HL-60 (cell line): ENCODE data around the gene NTRK2.

ENCODE experiments used
- DNase-seq, 2 experiments: peaks; one replicate each; pipeline ENCODE4 v3.0.0-alpha.2; 2010 to 2020; ENCODE audit warnings: low read depth in 1 of 2, low spot score in 1 of 2
- H3K27ac ChIP-seq: fragments of 250-450 bp; sonication (Bioruptor Pico); replicated peaks from 2 replicates; pipeline ENCODE4 v1.5.1; 2020; ENCODE audit warnings: mild to moderate bottlenecking, moderate library complexity
- H3K27me3 ChIP-seq: fragments of 250-450 bp; sonication (Bioruptor Pico); 2 replicates; pipeline ENCODE4 v1.5.1; 2021; ENCODE audit warnings: mild to moderate bottlenecking, moderate library complexity; ENCODE audit not compliant: insufficient read depth, poor library complexity, severe bottlenecking
- H3K4me3 ChIP-seq: replicated peaks from 2 replicates; pipeline ENCODE4 v1.5.1; 2011; ENCODE audit warnings: mild to moderate bottlenecking, control low read depth, low read length; ENCODE audit not compliant: insufficient read depth
- CTCF ChIP-seq: IDR thresholded peaks from one replicate; pipeline ENCODE4 v1.5.1; 2011; ENCODE audit warnings: low read length, control low read depth, inconsistent platforms; ENCODE audit not compliant: insufficient read depth
- GABPA ChIP-seq: IDR thresholded peaks from 2 replicates; pipeline ENCODE4 v1.6.1; 2012; ENCODE audit warnings: low read depth
- POLR2AphosphoS5 ChIP-seq: IDR thresholded peaks from 2 replicates; pipeline ENCODE4 v1.6.1; 2012; ENCODE audit warnings: low read depth
- REST ChIP-seq: IDR thresholded peaks from 2 replicates; pipeline ENCODE4 v1.6.1; 2012; ENCODE audit warnings: low read depth; ENCODE audit not compliant: insufficient replicate concordance
- SPI1 ChIP-seq: IDR thresholded peaks from 2 replicates; pipeline ENCODE4 v1.6.1; 2012; ENCODE audit warnings: low read depth, mild to moderate bottlenecking, borderline replicate concordance

NTRK2 gene

GRCh38 chr9:84867186-84867585 is 197.7 kb downstream of the NTRK2 start:
- DNase-seq = no peak
- Histone ChIP-seq H3K27me3 (no peaks in the 10 kb centered on the region), H3K27ac (no peak overlapping the region), H3K4me3 (no peak overlapping the region)
- TF ChIP-seq GABPA (no peak), SPI1 (no peak), POLR2AphosphoS5 (no peak), CTCF (no peak)

DNA sequence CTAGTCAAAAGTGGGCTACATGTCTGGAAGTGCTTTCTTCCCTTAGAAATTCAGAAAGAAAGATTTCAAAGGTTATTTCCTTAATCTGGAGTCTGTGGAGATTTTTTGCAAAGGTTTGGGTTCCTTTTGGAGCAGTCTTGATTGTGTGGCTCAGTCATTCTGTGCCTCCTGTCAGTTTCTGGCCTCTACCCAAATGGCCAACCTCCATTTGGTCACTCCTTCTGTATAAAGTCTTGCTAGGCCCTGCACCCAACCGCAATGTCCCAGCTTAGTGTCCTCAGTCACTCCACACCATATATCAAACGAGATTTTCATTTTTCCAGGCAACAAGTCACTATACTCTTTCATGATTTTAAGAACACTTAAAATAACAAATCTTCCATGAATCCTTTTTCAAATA is 199.6 kb downstream of the NTRK2 start:
- DNase-seq = no peak
- no peaks in the 10 kb centered on the region for H3K27me3 ChIP-seq
- H3K4me3 ChIP-seq = no peak overlapping the region
- no peak overlapping the region for H3K27ac ChIP-seq
- TF ChIP-seq CTCF (no peak), GABPA (no peak)

DNA sequence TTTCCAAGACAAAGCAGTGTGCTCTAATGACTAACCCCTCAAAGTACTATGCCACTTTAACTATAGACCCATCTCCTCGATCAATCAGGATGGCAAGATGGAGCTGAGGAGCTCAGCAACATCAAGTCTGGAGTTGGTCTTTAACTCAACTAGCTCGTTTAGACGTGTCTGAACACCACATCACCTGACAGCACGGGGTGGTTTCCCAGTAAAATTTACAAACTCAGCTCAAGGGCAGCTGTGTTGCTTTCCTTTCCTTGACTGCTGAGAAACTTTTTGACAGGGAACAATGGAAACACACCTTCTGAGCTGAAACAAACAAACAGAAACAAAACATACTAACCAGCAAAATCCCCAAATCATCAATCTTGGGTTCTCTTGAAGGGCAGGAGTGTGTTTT is 202.5 kb downstream of the NTRK2 start:
- H3K27me3 ChIP-seq = no peaks in the 10 kb centered on the region
- no peak for DNase-seq
- no peak overlapping the region for H3K4me3 ChIP-seq
- no peak overlapping the region for H3K27ac ChIP-seq
- TF ChIP-seq POLR2AphosphoS5 = no peak
- no peak for TF ChIP-seq REST
- no peak for TF ChIP-seq GABPA
- no peak for TF ChIP-seq CTCF
- TF ChIP-seq SPI1 = no peak

DNA sequence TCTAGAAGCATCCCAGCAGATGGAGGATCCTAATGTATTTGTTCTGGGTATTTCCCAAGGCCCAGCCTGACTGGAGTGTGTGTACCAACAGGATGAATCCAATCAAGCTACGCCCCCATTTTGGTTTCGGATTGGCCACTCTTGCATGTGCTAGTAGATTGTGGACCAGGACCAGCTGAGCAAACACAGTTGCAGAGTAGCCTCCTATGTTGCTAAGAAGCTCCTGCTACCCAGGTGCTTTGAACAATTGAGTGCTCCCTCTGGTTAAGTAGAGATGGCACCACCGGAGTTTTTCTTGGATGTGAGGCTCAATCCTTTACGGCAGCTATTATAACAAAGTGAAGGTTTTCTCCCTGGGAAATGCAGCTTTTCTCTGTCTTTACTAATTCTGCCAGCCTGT is 204.5 kb downstream of the NTRK2 start:
- TF ChIP-seq CTCF (no peak), POLR2AphosphoS5 (no peak), GABPA (no peak), SPI1 (no peak), REST (no peak)
- DNase-seq = no peak
- Histone ChIP-seq H3K27ac (no peak overlapping the region), H3K27me3 (no peaks in the 10 kb centered on the region), H3K4me3 (no peak overlapping the region)
